GM18520 (cell line): ENCODE results near the gene TMIGD2.
"Not testable (repeated sequence)": the region's sequence is repeated elsewhere in the genome, so short reads cannot be mapped to it uniquely, and the experiment has no call there.

Experiments used
- ATAC-seq: cut with Tn5 transposase; IDR thresholded peaks from one replicate; pipeline ENCODE4 v1.9.1; 2021; ENCODE audit not compliant: unreplicated experiment

TMIGD2 gene, protein sequence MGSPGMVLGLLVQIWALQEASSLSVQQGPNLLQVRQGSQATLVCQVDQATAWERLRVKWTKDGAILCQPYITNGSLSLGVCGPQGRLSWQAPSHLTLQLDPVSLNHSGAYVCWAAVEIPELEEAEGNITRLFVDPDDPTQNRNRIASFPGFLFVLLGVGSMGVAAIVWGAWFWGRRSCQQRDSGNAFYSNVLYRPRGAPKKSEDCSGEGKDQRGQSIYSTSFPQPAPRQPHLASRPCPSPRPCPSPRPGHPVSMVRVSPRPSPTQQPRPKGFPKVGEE

DNA sequence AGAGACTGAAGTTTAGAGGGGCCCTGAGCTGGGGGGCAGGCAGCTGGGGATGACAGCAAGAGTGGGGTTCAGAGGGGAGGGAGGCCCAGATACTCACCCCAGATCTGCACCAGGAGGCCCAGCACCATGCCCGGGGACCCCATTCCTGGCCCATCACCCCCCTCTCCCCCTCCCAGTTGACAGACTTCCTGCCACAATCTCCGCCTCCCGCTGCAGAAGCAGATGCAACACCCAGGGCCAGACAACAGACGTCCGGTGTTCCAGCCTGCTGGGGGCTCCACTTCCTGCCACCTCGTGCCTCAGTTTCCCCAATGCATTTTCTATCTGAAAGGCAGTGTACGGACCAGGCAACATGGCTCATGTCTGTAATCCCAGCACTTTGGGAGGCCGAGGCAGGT lies at the start of gene TMIGD2:
TSS of gene TMIGD2 (minus strand) at position 147 of the 398 bp plus-strand sequence. CDS start at position 143, 4 bp downstream.
- ATAC-seq: no peak

DNA sequence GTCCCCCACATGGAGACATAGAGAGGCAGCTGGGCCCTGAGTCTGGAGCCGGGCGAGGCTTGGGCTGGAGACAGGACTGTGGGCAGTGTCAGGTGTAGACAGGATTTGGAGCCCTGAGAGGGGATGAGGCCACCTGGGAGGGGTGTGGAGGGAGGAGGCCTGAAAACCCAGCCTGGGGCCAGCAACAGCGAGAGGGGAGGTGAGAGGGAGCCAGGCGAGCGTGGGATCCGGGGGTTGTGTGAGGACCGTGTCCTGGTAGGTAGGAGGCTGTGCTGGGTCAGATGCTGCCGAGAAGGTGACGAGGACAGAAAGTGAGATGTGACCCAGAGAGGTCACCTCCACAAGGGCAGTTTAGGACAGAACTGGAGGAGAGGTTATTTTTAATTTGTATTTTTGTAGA lies 48.5 kb upstream of the TMIGD2 start:
- ATAC-seq: no peak

DNA sequence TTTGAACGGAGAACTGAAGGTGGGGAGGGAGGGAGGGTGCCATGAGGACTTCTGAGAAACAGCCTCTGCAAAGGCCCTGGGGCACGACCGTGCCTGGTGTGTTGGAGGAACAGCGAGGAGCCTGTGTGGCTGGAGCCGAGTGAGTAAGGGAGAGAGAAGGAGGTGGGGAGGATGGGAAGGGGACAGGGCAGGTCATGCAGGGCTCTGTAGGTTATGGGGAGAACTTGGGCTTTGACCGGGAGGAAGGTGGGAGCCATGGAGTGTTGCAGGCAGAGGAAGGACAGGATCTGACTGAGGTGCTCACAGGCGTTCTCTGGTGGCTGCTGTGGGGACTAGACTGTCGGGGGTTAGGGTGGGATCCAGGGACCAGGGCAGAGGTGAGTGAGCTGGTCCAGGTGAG lies 47.9 kb upstream of the TMIGD2 start:
- no peak for ATAC-seq

DNA sequence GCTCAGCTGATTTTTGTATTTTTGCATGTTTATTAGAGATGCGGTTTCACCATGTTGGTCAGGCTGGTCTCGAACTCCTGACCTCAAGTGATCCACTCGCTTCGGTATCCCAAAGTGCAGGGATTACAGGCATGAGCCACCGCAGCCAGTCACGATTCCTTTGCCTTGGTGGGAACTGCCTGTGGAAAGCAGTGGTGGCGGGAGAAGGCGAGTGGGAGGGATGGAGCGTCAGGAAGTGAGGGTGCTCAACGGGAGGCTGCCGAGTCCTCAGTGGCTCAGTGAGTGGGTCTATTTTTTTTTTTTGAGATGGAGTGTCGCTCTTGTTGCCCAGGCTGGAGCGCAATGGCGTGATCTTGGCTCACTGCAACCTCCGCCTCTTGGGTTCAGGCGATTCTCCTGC lies 47.0 kb upstream of the TMIGD2 start:
- ATAC-seq: not testable (repeated sequence)

DNA sequence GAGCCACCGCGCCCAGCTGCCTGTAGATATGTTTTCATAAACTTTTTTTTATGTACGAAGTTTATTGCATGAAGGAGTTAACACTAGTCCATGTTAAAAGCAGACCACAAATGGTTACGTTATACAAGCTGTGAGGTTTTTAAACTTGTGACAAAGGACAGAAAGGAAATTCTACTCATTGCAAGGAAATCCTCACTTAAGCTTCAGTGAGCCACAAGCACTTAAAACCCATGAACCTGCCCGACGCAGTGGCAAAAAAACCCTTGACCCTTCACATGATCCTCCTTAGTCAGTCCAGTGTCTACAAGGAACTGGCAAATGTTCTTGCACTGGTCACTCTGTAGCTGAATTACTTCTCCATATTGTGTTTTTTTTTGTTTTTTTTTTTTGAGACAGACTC lies 45.3 kb upstream of the TMIGD2 start:
- no peak for ATAC-seq

DNA sequence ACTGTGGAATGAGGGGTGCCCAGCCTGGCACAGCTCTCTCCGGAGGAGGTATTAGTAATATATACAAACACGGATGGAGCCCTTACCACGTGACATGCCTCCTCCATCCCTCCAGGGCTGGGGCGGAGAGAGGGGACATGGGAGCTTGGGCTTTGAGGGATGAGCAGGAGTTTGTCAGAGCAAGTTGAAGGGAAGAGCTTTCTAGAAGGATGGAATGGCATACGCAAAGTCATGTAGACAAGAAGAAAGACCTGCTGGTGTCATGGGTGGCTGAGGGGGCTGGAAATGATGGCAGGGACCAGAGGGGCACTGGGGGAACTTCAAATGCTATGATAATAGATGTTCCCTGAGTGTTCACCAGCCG lies 43.8 kb upstream of the TMIGD2 start:
- ATAC-seq: no peak

DNA sequence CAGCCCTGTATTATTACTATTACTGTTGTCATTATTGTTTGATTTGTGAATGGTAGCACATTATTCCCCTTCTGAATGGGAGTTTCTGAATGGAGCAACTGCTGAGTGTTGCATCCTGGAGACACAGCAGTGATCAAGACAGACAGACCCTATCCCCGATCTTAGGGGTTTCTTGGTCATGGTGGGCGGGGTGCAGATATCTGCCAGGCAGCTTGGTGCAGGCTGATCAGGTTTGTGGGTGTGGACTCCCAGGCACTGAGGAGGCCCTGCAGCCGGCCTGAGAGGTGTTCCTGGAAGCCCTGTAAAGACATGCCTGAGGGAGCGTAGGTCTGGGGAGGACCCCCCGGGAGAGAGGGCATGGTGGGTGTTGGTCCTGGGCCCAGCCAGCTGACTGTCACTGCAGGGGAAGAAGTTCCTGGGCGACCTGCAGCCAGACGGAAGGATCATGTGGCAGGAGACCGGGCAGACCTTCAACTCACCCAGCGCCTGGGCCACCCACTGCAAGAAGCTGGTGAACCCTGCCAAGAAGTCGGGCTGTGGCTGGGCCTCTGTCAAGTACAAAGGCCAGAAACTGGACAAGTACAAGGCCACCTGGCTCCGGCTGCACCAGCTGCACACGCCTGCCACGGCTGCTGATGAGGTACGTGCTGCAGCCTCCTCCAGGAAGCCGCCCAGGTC lies 43.3 kb upstream of the TMIGD2 start:
- no peak for ATAC-seq

DNA sequence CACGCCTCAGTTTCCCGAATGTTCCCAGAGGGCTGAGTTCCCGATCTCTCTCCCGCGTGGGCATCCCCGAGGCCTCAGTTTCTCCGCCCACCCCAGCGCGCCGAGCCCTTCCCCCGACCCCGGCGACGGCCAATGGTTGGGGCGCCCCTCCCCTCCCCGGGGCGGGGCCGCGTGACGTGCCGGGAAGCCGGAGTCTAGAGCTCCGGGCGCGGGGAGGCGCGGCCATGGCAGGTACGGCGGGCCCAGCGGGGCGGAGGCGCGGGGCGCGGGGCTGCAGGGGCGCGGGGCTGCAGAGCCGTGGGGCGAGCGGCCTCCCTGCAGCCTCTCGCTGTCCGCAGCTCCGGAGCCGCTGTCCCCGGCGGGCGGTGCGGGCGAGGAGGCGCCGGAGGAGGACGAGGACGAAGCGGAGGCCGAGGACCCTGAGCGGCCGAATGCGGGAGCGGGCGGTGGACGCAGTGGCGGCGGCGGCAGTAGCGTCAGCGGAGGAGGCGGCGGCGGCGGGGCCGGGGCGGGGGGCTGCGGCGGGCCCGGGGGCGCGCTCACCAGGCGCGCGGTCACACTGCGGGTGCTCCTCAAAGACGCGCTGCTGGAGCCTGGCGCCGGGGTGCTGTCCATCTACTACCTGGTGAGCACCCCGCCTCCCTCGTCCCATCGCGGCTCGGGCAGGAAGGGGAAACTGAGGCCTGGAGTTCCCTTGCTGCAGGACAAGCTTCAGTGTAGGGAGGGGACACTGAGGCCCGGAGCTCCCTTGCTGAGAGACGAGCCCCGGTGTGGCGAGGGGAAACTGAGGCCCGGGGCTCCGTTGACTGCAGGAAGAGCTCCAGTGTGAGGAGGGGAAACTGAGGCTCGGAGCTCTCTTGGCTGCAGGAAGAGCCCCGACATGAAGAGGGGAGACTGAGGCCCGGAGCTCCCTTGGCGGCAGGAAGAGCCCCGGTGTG lies 41.5 kb upstream of the TMIGD2 start, which contains the start of gene MPND:
TSS of gene MPND (plus strand) at position 193 of the 938 bp plus-strand sequence. CDS start at position 225, 32 bp downstream.
- ATAC-seq: peak; percentile 36

DNA sequence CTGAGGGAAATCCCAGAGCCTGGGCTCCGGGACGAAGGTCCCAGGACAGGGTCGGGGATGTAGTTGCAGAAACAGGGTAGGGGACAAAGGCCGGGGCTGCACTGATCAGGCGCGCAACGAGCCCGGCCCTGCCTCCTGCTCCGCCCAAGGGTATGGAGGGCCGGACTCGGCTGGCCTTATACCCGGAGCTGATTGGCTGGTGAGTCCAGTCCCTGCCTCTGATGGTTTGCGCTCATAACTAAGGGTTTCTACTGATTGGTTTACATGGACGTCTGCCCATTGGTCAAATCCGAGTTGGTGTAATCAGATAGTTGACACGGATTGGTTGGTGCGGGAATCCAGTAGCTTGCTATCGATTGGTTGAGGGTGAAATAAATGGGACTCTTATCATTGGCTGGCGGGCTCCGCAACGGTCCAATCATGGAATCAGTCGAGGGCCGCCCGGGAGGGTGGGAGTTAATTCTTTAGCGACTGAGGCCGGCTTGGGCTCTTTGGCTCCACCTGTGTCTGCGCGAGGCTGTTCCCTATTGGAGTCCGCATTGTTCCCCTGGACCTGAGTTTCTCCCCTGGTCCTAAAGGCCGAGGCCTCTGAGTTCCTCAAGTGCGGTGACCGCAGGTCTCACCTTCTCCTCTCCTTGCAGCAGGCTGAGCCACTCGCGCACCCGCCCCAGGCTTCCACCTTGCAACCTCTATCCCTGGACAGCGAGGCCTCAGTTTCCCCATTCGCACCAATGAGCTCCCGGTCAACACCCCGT lies 40.6 kb upstream of the TMIGD2 start:
- peak; percentile 88 for ATAC-seq

DNA sequence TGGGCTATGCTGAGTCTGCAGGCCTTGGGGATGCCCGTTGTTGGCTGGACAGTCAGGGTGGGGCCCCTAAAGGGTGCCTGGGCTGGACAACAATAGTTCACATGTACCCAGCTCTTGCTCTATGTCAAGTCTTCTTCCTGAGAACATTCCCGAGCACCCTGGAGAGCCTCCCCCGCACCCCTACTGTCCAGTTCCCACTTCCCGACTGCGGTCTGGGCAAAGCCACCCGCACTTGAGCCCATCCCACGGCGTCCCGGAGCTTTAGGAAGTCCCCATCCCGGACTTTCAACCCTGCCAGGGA lies 40.1 kb upstream of the TMIGD2 start:
- ATAC-seq: no peak

DNA sequence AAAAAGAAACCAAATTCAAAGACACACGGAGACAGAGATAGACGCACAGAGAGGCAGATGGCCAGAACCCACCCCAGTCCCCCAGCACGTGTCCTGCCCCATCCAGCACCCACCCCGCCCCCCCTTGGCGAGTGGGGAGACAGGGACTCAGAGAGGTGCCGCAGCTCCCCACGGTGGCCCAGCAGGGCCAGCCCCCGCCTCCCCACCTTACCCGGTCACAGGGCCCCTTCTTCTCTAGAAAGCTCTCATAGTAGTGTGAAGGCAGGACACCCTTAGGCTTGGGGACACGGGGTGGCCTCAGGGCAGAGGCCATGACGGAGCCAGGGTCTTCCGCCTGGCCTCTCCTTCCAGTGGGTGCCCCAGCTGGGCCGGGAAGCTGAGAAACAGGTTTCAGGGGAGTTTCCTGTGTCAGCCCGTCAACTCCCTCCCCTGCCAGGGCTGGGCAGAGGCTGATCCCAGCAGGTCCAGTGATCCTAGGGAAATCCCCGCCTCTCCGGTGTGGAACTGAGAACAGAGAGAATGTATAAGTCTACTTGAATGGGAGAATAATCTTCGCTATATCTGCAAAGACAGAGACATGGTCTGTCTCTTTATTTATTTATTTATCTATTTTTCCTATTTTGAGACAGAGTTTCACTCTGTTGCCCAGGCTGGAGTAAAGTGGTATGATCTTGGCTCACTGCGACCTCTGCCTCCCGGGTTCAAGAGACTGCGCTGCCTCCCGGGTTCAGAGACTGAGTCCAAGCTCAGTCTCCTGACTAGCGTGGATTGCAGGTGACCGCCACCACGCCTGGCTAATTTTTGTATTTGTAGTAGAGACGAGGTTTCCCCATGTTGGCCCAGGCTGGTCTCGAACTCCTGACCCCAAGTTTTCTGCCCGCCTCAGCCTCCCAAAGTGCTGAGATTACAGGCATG lies 36.5 kb upstream of the TMIGD2 start, which contains the start of gene STAP2:
TSS of gene STAP2 (minus strand) at position 387 of the 915 bp plus-strand sequence. CDS start at position 313, 74 bp downstream.
- no peak for ATAC-seq

DNA sequence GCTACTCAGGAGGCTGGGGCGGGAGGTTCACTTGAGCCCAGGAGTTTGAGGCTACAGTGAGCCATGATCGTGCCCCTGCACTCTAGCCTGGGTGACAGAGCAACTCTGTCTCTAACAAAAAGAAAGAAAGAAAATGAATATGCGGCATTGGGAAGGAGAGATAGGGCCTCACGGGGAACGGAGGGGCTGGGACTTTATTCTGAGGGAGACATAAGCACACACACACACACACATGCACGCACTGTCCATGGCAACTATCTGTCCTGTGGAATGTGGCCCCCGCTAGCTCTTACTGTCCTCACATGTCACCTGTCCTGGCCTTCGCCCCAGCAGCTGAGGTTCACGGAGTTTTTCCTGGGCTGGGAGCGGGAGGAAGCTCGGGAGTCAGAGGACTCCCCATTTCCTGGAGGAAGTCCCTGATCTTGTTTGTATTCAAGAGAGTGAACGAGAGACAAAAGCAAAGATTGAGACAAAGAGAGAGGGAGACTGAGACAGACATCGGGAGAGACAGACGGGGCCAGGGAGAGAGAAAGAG lies 35.8 kb upstream of the TMIGD2 start:
- no peak for ATAC-seq

DNA sequence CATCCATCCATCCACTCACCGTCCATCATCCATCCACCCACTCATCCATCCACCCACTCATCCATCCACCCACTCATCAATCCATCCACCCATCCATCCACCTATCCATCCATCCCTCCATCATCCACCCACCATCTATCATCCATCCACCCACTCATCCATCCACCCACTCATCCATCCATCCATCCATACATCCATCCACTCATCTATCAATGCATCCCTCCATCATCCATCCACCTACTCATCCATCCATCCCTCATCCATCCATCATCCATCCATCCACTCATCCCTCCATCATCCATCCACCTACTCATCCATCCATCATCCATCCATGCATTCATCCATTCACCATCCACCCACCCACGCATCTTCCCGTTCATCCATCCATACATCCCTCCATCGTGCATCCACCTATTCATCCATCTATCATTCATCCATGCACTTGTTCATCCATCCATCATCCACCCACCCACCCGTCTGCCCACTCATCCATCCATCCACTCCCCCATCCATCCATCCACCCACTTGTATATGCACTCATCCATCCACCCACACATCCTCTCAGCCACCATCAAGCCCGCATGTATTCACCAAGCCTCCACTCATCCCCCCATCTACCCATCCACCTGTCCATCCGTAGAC lies 32.9 kb upstream of the TMIGD2 start:
- ATAC-seq: no peak

DNA sequence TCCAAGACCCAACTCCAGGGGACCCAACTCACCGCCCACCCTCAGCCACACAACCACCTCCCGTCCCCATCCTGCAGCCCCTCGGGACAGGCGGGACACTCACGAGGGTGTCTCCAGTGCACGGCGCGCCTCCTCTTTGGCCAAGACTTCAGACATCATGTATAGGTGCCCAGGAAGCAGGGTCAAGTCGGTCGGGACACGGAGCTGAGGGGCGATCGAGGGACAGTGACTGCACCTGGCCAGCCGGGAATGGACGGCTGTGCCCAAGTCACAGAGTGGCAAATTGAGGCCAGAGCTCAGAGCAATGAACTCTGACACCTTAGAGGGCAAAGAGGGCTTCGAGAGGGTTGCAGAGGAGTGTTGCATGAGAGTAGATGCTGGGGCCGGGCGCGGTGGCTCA lies 27.7 kb upstream of the TMIGD2 start:
- ATAC-seq: no peak

DNA sequence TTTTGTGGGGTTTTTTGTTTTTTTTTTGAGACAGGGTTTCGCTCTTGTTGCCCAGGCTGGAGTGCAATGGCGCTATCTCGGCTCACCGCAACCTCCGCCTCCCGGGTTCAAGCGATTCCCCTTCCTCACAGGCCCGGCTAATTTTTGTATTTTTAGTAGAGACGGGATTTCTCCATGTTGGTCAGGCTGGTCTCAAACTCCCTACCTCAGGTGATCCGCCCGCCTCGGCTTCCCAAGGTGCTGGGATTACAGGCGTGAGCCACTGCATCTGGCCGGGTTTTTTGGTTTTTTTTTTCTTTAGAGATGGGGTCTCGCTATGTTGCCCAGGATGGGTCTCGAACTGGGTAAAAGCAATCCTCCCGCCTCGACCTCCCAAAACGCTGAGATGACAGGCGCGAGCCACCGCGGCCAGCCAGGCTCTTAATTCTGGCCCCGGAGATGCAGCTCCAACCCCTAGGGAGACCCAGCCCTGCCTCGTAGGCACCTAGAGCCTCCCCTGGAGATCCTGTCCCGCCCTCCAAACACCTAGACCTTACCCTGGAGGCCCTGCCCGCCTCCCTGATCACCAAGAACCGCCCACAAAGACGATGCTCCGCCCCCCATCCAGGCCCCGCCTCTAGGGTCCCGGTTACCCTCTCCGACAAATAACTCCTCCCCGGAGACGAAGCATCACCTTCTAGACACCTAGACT lies 26.9 kb upstream of the TMIGD2 start:
- not testable (repeated sequence) for ATAC-seq

DNA sequence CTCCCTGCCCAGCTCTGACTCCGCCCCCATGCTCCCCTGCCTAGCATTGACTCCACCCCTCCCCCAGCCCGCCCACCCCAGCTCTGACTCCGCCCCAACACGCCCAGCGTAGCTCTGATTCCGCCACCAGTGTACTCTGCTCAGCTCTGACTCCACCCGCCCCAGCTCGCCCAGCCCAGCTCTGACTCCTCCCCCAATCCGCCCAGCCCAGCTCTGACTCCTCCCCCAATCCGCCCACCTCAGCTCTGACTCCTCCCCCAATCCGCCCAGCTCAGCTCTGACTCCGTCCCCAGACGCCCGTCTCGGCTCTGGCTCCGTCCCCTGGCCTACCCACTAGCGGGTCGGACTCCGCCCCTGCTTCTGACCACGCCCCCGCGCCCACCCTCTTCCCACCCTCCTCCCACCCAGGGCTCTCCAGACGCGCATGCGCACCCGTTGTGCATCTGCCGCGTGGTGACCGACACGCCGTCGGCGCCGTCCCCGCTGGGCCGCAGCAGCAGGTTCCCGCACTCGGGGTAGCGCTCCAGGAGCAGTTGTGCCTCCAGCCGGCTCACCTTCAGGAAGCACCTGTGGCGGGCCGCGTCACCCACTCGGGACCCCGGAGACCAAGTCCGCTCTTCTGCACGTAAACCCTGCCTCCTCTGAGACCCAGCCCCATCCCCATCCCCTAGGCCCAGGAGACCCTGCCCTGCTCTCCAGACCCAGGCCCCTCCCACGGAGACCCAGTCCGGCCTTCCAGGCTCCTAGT lies 26.2 kb upstream of the TMIGD2 start:
- ATAC-seq: peak; percentile 68

DNA sequence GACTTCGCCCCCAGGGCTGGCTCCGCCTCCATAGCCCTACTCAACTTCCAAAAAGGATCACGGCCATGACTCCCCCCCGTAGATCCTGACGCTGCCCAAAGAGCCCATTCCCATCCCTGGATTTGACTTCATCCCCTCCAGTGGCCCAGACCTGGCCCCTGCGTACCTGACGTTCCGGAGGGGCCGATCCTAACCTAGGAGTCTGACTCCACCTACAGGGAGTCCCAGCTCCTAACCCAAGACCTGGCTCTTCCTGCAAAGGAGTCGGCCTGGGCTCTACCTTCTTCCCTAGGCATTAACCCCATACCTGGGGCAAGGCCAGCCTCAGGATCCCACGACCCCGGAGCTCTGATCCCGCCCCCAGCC lies 25.7 kb upstream of the TMIGD2 start:
- ATAC-seq: no peak
